GM12873 (cell line): ENCODE results near the gene IL3RA.

Source experiments
- TF ChIP-seq, protein P1 (sequence below): IDR thresholded peaks from 2 replicates; pipeline ENCODE4 v1.5.1; 2012; ENCODE audit warnings: low read depth, mild to moderate bottlenecking, moderate library complexity, low read length, control low read depth; ENCODE audit not compliant: insufficient read depth; ENCODE audit errors: missing control alignments

IL3RA gene

GRCh38 chrX:1336331-1336943 is at the start of gene IL3RA:
Gene IL3RA, plus strand, starts transcription at chrX:1336785. Its CDS starts 4,981 bp downstream, at chrX:1341766.
- TF ChIP-seq, protein P1, sequence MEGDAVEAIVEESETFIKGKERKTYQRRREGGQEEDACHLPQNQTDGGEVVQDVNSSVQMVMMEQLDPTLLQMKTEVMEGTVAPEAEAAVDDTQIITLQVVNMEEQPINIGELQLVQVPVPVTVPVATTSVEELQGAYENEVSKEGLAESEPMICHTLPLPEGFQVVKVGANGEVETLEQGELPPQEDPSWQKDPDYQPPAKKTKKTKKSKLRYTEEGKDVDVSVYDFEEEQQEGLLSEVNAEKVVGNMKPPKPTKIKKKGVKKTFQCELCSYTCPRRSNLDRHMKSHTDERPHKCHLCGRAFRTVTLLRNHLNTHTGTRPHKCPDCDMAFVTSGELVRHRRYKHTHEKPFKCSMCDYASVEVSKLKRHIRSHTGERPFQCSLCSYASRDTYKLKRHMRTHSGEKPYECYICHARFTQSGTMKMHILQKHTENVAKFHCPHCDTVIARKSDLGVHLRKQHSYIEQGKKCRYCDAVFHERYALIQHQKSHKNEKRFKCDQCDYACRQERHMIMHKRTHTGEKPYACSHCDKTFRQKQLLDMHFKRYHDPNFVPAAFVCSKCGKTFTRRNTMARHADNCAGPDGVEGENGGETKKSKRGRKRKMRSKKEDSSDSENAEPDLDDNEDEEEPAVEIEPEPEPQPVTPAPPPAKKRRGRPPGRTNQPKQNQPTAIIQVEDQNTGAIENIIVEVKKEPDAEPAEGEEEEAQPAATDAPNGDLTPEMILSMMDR: no peak

DNA sequence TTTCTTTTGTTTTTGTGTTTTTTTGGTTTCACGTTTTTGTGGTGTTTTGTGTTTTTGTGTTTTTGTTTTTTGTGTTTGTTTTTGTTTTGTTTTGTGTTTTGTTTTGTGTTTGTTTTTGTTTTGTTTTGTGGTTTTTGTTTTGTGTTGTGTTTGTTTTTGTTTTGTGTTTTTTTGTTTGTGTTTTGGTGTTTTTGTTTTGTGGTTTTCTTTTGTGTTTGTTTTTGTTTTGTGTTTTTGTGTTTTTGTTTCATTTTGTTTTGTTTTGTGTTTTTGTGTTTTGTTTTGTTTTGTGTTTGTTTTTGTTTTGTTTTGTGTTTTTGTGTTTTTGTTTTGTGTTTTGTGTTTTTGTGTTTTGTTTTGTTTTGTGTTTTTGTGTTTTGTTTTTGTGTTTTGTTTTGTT is 47.0 kb upstream of the IL3RA start:
- TF ChIP-seq, protein P1: no peak

DNA sequence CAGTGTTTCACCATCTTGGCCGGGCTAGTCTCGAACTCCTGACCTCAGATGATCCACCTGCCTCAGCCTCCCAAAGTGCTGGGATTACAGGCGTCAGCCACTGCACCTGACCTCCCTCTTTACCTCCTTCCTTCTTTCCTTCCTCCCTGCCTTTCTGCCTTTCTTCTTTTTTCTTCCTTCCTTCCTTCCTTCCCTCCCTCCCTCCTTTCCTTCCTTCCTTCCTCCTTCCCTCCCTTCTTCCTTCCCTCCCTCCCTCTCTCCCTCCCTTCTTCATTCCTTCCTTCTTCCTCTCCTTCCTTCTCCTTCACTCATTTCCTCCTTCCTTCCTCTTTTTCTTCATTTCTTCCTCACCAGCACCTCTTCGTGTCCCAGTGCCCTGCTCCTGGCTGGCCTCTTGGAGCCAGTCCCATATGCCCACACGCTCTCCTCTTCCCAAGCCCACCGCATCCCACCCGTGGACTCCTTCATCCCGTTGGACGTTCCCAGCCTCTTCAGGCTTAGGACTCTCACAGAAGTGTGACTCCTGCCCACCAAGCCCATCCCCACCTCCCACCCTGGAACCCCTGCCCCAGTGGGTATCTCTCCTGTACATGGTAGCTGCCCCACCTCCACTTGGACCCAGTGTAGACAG is 45.4 kb upstream of the IL3RA start:
- TF ChIP-seq, protein P1: no peak

DNA sequence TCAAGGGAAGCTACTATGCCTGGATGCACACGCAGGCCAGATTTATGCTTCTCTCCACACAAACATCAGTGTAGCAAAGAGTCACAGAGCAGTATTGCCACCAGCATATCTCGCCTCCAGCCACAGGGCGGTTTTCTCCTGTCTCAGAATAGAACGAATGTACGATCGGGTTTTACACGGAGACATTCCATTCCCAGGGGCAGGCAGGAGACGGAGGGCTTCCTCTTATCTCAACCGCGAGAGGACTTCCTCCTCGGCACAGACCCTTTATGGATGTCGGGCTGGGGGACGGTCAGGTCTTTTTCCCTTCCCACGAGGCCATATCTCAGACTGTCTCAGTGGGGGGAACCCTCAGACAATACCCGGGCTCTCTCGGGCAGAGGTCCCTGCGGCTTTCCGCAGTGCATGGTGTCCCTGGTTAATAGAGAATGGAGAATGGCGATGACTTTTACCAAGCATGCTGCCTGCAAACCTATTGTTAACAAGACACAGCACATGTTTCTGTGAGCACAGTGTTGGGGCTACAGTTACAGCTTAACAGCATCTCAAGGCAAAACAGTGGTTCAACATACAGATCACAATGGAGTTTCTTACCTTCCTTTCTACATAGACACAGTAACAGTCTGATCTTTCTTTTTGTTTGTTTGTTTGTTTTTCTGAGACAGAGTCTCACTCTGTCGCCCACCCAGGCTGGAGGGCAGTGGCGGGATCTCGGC is 43.9 kb upstream of the IL3RA start:
- TF ChIP-seq, protein P1: no peak

- TF ChIP-seq, protein P1: no peak
Measured at GRCh38 chrX:1294301-1295067, 42.1 kb upstream of the IL3RA start.

- TF ChIP-seq, protein P1: no peak
Measured at GRCh38 chrX:1295550-1295949, 41.0 kb upstream of the IL3RA start.

DNA sequence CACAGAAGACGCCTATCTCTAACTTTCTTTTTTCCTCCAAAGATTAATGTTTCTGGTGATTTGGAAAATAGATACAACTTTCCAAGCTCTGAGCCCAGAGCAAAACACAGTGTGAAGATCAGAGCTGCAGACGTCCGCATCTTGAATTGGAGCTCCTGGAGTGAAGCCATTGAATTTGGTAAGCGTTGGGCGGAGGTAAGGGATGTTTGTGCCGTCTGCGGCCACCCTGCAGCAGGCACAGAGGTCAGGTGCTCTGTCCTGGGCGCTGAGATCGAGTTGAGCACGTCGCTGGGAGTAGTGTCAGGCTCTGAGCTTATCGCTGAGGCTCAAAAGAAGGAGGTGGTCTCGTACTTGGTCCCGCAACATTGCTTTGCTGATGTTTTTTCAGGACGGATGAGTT is 36.1 kb upstream of the IL3RA start:
- TF ChIP-seq, protein P1: no peak
